AG04450 (cell line): ENCODE data around the gene RHOBTB3. TPM values are rescaled to one million over a fixed set of nuclear protein-coding genes. Genes with fewer than 3 reads are reported as not detected.

Experiments used
- CTCF ChIA-PET: fragments of 300-600, 350-600 bp; formaldehyde crosslinking; extraction: SDS; loops from one replicate; lab custom pipeline; 2022; ENCODE audit warnings: antibody characterized with exemption, inconsistent platforms; lab: Charles Lee
- POLR2A ChIA-PET: fragments of 350-600 bp; formaldehyde crosslinking; extraction: SDS; loops from one replicate; lab custom pipeline; 2021; ENCODE audit warnings: antibody characterized with exemption, inconsistent platforms; lab: Yijun Ruan, JAX
- DNase-seq: peaks from one replicate; pipeline ENCODE4 v3.0.0-alpha.2; 2011; ENCODE audit warnings: low read depth, low spot score
- H3K27ac ChIP-seq: one replicate; pipeline ENCODE4 v1.5.1; 2012; ENCODE audit warnings: low read depth, low read length, control low read depth
- H3K27me3 ChIP-seq: one replicate; pipeline ENCODE4 v1.6.0; 2012; ENCODE audit warnings: low read length; ENCODE audit not compliant: control insufficient read depth, insufficient read depth
- H3K4me3 ChIP-seq: 2 replicates; pipeline ENCODE4 v1.5.1; 2011; ENCODE audit warnings: mild to moderate bottlenecking, low read depth, low read length, control low read depth
- H3K9me3 ChIP-seq: 2 replicates; pipeline ENCODE4 v1.5.1; 2012; ENCODE audit warnings: low read length; ENCODE audit not compliant: control insufficient read depth, insufficient read depth
- CTCF ChIP-seq: IDR thresholded peaks from 2 replicates; pipeline ENCODE4 v1.5.1; 2011; ENCODE audit warnings: low read depth, low read length, control low read depth, inconsistent platforms
- polyA plus RNA-seq: library from polyadenylated mRNA; depleted of rRNA; stranded (reverse); fragments of >200 nt; gene quantifications from 2 replicates; pipeline ENCODE4 v1.2.3, GENCODE V29; 2011

The RHOBTB3 gene
- polyA plus RNA-seq, 1 experiment: 360 TPM

GRCh38 chr5:95727764-95728191 is 3.4 kb upstream of the RHOBTB3 start:
- H3K27me3 ChIP-seq: no peaks in the 10 kb centered on the region
- H3K27ac ChIP-seq: no peak overlapping the region
- no peak for DNase-seq
- ChIA-PET CTCF (interaction anchor here (1.0 kb wide), 1 partner anchor 63 kb away, joined by 3 read pairs; no protein-coding TSS in a partner anchor), POLR2A (no interaction called here)
- H3K4me3 ChIP-seq: no peak overlapping the region
- H3K9me3 ChIP-seq: peaks cover 2% of the 10 kb centered on the region; the same call in 1 of the 2 replicates
- no peak for TF ChIP-seq CTCF

DNA sequence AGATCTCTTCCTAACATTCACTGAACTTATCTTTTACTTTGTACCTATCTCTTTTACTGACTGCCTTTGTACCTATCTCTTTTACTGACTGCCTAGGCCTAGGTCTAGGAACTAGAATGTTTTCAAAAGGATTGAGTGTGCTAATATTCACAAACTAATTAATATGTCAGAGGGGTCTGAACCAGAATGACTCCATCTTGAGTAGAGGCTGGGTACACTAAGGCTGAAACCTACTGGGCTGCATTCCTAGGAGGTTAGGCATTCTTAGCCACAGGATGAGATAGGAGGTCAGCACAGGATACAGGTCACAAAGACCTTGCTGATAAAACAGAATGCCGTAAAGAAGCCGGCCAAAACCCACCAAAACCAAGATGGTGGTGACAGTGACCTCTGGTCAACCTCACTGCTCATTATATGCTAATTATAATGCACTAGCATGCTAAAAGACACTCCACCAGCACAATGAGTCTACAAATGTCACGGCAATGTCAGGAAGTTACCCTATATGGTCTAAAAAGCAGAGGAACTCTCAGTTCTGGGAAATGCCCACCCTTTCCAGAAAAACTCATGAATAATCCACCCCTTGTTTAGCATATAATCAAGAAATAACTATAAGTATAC is 2.5 kb upstream of the RHOBTB3 start:
- CTCF ChIA-PET: interaction anchor here (1.0 kb wide), 1 partner anchor 64 kb away, joined by 3 read pairs; no protein-coding TSS in a partner anchor
- no peak overlapping the region for H3K4me3 ChIP-seq
- H3K9me3 ChIP-seq: peaks cover 2% of the 10 kb centered on the region; the same call in 1 of the 2 replicates
- H3K27ac ChIP-seq: no peak overlapping the region
- DNase-seq: no peak
- H3K27me3 ChIP-seq: no peaks in the 10 kb centered on the region
- POLR2A ChIA-PET: no interaction called here
- TF ChIP-seq CTCF: no peak

- Histone ChIP-seq H3K4me3 (no peak overlapping the region), H3K9me3 (peaks cover 2% of the 10 kb centered on the region; the same call in 1 of the 2 replicates), H3K27me3 (no peaks in the 10 kb centered on the region), H3K27ac (no peak overlapping the region)
- POLR2A ChIA-PET: no interaction called here
- CTCF ChIA-PET: interaction anchor here (1.7 kb wide), 1 partner anchor 83 kb away, joined by 5 read pairs; the partner anchor contains the start of gene RFESD
- DNase-seq: no peak
- no peak for TF ChIP-seq CTCF
Observed at GRCh38 chr5:95729115-95730010, 1.8 kb upstream of the RHOBTB3 start.

DNA sequence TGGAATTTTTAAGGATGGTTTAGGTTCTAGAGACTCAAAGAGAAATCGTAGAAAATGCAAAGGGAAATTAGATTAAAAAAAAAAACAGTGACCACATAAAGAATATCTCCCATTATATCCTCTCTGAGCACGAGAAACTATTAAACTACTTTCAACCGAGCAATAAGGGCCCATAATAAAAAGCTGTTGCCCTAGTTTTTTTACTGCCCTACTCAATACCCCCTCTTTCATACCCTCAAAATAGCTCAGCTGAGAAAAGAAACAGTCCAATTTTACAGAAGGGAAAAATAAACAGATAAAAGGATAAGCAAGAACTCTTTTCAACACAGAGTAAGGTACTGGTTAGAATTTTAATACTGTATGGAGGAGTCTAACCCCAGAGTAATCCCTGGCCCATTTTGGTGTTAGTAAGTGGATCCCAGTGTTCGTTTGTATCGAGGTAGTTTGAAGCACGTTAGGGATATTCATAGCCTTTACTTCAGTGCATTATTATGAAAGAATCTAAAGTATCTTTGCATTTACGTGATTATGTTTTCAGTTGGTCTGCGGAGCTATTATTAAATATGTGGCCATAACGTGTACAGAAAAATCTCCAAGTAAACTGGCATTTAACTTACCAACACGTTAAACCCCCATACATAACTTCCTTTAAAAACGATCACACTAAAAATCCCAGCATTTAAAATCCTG is 980 bp upstream of the RHOBTB3 start:
- Histone ChIP-seq H3K4me3 (peak overlapping the region; percentile 91), H3K9me3 (peaks cover 2% of the 10 kb centered on the region; the same call in 1 of the 2 replicates), H3K27me3 (no peaks in the 10 kb centered on the region), H3K27ac (peak overlapping the region; percentile 81)
- TF ChIP-seq CTCF: no peak
- DNase-seq: no peak
- ChIA-PET CTCF (interaction anchor here (1.1 to 2.6 kb wide), 5 partner anchors 9 to 116 kb away, joined by 4 to 17 read pairs (median 5); partner anchors contain the start of gene RFESD), POLR2A (interaction anchor here (0.5 to 2.5 kb wide), 18 partner anchors 8 to 175 kb away, joined by 3 to 33 read pairs (median 6); partner anchors contain the start of genes ARSK, GLRX, RFESD and SKIC3)
